Measurements from ENCODE around the gene ADAMTS17.

The ADAMTS17 gene

DNA sequence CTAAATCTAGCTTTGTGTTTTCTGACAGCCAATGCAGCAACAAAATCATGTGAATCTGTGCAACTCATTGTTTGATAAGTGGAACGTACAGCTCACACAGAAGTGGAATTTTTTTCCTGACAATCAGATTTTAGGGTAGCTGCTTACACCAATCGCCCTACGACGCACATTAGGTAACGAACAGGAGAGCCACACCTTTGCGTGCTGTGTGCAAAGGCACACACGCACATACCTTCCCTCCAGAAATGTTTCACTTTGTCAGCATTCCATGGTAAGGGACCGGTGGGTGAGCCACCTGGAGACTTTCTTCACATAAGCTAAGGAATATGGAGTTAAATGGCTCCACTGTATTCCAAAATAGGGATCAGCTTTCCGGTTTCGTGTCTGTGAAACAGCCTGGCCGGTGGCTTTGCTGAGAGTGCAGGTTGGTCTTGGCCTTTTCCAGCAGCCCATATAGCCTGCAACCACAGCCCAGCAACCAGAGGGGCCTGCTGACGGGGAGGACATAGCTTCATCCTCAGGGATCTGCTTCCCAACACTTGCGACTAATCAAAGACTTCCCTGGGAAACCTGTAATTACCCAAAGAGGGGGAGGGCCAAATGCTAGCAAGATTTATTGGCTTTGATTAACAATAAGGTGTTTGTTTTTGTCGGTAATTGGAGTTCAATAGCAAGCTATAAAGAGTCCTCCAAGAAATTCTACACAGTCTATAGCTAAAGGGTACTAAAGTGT lies 145.3 kb downstream of the ADAMTS17 start:
- DNase-seq = no peak

DNA sequence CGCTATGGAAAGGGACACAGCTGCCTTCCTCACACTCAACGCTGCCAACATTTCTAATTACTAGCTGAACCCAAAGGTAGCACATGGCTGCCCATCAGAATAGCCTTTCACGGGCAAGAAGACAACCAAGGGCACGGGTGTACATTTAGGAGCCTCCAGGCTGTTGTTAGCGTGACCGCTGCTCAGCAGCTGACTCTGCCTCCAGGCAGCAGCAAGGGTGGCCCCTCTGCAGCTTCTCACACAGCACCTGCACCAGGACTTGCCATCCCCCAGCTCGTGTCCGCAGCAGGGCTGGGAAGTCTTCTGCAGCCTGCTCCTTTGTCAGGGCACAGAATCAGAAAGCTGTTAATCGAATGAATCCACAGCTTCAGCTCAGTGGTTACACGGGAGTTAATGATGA lies 146.8 kb downstream of the ADAMTS17 start:
- DNase-seq = no peak

DNA sequence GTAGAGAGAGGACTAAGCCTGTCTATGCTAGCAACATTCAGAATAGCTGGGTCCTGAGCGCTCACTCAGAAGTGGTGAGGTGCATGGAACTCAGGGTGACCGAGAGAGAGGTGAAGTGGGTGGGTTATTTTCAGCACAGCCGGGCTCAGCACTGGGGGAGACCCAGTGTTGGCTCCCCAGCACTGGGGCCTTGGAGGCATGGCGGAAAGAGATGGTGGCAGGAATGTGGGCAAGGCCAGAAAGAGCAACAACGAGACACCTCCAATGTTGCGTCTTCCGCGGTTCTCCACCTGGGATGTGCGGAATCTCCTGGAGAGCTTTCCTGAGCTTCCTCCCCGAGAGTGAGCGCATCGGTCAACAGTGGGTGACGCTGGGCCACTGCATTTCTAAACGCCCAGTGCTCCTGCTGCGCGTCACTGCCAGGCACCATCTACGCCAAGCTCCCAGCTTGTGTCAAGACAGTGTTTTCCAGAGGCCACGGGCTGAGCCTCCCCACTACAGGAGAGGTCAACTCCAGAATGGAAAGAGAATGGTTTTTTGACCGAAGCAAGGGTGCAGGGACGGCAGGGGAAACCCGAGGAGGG lies 148.4 kb downstream of the ADAMTS17 start:
- DNase-seq = no peak

DNA sequence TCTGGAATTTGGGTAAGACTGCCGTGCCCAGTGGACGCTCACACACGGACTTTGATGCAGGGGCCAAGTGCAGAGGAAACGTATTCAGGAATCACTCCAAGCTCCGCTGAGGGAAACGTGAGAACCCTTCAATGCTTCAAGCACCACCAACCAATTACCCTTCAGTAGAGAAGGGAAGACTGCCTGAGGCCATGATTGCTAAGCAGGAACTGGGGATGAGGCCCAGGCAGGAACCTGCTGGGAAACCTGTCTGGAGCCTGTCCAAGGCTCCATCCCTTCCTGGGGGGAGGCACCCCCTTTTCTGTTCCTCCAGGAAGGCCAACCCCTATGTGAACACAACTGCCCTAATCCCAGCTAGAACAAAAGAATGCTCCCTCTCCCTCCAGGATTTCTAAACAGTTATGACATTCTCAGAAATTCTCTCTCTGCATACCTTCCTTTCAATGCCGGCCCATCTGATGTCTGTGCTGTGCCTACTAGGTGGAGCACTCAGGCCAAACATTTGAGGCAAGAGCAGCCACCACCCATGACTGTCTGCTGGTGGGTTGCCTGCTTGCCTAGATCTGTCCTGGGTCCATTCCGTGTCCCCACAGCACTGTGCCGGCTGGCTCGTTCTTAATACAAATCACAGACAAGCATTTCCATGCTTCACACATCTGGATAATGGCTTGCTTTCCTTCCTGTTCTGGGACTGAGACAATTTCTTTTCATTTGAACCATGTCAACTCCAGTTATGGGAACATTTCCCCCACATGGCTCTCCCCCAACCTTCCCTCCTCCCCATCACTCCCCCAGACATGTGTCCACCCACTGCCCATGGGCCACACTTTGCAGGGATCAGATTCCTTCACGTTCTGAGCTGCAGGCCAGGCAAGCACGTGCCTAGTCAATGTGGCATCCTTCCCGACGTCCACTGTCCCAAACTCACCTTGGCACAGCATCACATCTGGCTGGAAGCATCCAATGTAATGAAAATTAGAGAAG lies 149.4 kb downstream of the ADAMTS17 start:
- DNase-seq = no peak

DNA sequence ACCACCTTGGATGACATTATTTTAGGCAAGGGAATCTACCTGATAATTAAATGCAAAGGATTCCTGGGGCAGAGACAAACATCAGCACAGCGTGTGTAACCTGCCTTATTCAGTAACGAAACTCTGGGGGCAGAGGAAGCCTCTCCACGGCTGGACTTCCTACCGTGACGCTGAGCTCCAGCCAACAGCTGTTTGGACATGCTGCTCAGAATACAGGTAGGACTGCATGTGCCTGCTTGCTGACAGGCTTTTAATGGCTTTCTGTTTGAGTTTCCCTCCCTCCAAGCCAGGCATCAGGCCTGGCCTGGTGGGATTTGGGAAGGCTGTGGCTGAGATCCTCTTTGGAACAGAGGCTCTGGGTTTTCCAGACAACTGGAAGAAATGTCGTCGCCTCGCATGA lies 150.6 kb downstream of the ADAMTS17 start:
- no peak for DNase-seq

DNA sequence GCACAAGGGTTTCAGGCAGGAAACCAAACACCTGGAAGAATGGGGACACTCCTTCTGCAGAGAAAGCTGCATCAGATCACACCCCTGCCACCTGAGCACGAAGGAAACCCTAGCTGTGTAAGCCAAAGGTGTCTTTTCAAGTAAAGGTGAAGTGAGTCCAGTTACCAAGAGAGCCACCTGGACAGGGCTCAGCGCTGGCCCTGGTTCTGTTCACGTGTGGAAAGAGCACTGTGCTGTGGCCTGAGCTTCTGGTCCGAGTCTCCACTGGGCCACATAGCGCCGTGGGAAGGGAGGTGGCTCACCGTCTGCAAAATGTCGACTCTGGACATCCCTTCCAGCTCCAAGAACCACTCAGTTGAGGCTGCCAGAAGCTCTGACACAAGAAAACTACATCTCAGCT lies 151.1 kb downstream of the ADAMTS17 start:
- DNase-seq = no peak

DNA sequence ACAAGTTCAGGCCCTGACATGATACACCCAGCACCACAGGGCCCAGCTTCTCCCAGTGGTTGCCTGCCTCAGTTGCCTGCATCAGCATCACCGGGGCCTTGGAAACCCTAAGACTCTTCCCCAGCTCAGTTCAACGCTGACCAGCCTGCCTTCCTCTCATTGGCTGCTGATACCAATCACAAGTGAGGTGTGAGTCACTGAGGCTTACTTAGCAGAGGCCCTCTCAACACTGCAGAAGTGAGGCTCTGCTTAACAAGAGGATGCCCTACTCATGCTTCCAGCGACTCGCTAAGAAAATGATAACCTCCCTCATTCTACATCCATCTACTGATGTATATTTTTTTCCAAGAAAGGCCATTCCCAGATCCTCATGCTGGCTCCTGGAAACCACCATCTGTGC lies 151.9 kb downstream of the ADAMTS17 start:
- no peak for DNase-seq

DNA sequence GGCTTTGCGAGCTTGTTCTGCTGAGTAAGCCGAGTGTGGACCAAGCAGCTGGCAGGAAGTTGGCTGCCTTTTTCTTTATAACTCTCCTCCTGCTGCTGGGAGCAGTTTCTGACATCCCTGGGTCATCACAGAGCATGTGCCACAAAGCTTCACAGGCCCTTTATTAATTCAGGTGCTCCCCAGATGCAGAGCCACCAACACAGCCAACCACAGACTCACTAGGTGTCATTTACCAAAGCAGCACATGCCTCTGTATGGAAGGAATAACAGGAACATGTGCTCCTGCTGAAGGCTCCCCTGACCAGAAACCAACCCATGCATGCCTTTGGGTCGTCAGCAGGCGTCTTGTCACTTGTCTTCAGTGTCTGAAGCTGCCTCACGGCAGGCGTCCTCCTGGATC lies 152.5 kb downstream of the ADAMTS17 start:
- DNase-seq = no peak

DNA sequence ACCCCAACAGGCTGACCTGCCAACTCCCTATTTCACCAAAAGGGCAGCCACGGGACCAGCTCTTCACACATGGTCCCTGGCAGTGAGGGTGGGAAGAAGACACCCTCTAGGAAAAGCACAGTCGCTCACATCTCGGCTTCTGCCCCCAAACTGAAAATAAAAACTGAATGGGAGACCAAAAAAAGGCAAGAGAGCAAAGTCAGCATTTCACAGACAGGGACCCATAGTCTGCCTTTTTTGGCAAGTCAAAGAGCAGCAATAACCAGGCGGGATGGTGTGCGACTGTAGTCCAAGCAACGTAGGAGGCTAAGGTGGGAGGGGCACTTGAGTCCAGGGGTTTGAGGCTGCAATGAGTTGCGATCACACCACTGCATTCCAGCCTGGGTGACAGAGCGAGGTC lies 154.1 kb downstream of the ADAMTS17 start:
- no peak for DNase-seq

DNA sequence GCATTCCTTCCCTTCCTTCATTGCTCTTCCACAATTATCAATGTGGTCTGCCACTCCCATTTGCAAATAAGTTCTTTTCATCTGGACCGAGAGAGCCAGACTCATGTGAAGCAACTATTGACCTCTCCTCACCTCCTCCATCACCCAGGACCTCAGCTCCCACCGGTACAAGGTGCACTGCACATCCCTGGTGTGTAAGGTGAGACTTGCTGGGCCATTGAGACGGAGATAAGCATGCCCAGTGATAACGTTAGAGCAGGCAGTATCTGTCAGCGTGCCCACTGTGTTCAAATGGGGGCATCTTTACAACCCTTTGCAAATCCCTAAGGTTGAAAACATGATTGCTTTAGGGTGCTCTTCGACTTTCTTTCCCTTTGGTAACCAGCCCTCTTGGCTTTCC lies 154.8 kb downstream of the ADAMTS17 start:
- DNase-seq = no peak

DNA sequence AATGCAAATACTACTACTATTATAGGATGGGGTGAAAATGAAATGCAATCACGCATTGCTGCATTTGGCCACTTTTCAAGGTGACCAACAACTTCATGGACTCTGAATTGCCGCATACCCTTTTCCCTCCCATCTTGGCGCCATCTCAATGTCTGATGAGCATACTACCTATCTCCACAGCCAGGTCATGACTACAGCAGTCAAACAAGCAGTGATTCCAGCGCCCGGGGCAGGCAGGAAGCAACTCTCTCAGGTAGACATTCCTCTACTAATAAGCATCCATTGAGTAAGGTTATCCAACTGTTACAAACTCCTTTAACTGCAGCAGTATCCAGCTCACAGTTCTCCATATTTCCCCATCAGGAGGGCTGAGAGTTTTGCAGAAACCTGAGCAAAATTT lies 155.4 kb downstream of the ADAMTS17 start:
- DNase-seq = no peak

DNA sequence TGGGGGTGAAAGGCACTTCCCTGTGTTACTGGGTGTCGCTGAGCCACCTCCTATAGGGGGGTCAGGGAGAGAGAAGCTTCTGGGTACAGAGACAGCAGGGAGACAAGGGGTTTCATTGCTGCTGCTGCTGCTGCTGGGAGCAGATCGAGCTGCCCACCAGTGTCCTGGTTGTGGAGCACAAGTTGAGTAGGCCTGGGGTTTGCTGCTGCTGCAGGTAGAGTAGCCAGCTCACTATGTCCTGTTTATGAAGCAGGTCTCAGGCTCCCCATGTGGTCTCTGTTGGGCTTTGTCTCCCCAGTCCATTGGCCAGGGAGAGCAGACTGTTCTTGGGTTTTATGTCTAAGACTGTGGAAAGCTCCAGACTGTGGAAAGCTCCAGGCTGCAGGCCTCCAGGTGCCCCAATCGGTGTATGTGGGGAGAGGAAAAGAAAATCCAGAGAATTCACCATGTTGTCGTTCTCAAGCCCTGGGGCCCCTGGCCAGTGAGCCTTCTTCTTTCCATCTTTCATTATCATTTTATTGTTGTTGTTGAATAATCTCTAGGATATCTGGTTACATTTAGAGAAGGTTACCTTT lies 157.8 kb downstream of the ADAMTS17 start:
- DNase-seq = no peak

DNA sequence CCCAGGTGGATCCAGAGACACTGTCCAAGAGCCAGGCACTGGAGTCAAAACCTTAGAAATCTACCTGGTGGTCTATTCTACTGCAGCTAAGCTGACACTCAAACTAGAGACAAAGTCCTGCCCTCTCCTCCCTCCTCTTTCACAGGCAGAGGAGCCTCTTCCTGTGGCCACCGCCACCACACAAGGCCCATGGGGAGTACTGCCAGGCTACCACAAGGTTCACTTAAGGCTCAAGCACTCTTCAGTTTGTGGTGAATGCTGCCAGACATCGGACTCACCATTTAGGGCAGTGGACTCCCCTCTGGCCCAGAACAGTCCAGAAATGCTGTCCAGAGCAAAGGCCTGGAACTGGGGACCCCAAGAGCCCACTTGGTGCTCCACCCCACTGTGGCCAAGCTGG lies 160.9 kb downstream of the ADAMTS17 start:
- DNase-seq = no peak

DNA sequence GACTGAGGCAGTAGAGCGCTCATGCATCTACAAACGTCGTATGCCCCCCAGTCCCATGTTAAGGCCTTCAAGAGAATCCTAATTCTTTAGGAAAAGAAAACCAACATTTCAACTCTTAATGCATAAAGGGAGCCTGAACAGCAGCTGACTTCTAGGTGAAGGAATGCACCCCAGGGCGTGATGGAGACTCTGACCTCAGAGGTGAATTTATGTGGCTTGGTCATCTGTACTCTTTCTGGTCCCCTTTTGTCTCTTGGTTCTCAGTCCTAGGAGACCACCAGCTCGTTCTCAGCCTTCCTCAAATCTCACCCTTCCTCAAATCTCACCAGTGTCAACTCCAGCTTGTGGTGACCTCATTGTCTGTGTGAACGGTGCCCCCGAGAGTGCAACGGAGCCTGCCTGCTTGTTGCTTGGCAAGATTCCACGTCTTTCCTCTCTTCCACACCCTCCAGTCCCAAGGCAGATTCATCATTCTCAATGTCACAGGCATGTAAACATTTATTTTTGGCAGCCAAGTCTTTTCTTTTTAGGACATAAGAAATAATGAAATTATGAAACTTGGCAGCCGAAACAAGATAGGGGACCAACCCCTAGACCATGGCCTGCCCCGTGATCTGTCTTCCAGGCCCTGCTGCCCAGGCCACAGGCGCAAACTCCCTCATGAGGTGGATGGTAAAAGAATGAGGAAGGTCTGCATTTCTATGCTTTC lies 166.2 kb downstream of the ADAMTS17 start:
- DNase-seq = no peak

DNA sequence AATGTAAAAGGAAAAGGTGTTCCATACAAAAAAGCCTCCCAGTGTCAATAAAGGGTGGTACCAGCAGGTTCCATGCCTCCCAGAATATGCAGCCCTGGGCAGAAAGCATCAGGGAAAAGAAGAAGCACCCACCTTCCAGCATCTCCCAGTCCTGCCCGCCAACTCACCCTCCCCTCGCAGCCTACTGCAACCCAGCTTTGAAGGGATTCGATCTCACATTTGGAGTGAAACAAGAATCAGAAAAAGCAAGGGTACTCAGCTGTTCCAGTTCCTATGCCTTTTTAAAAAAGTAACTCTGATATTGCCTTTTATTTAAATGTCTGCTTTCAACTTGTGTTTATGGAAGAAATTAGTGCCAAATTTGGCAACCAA lies 166.9 kb downstream of the ADAMTS17 start:
- DNase-seq = no peak

DNA sequence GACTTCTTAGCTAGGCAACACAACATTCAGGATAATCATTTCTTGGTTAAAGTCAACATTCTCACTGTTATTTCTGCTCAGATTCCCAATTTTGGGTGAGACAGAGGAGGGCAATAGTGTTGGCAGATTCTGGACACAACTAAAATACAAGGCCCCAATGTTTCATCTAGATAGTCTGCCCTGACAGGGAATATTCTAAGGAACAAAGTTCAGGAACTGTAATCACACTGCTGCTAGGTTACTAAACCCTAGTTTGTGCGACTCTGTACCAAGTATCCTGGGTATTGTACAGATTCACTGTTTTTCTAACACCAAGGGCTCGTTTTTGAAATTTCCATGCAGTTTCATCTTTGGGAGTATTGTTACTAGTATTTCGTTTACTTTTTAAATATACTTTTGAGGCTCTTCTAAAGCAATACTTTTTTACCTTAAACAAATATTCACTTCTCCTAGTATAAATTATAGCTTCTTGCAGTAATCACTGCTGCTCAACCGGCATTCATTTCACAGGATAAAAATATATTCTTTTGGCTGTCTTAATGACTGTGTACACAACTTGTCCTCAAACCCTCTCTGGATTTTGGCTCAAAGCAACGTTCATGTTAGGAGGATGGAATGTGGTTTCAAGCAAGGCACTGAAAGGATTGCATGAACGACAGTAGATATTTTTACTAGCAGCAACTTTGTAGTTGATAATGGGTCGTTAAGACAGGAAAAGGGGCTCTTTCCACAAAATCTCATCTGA lies 167.4 kb downstream of the ADAMTS17 start:
- no peak for DNase-seq

DNA sequence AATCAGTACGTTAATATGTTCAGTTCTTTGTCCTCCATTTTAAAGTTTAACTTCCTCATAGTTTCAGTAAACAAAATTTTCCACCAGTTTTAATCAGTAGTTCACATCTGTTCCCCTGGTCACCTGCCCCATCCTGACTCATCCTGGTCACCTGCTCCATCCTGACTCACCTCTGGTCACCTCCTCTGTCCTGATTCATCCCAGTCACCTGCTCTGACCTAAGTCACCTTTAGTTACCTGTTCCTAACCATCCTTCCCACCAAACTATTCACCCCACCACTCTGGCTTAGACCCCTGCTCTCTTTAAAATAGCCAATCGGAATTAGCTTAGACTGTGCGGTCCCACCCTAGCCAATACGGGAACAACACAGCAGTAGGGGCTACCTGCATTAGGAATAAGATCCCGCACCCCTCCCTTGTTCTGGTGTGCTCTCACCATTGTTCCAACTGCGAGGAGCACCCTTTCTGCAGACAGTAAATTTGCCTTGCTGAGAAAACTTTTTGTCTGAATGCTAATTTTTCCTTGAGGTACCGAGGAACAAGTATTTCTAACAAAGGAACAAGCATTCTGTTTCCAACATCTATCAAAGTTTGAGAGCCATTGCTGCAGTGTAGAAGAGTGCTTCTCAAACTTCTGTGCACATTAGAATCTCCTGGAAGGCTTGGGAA lies 169.3 kb downstream of the ADAMTS17 start:
- no peak for DNase-seq

DNA sequence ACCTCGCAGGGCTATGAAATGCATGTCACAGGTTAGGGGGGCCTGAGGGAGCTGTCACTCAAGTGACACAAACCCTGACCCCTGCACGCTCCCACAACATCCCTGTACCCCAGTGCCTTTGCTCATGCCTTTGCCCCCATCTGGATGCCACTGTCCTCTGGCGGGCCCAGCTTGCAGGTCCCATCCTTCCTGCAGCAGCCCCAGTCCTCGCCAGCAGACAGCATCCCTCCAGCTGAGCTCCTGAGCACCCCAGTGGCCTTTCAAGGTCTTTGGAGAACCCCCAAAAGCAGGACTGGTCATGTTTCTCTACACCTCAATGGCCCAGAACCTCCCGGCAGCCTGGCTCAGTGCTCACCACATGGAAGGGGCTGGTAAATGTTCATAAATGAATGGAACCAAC lies 170.4 kb downstream of the ADAMTS17 start:
- DNase-seq = no peak

DNA sequence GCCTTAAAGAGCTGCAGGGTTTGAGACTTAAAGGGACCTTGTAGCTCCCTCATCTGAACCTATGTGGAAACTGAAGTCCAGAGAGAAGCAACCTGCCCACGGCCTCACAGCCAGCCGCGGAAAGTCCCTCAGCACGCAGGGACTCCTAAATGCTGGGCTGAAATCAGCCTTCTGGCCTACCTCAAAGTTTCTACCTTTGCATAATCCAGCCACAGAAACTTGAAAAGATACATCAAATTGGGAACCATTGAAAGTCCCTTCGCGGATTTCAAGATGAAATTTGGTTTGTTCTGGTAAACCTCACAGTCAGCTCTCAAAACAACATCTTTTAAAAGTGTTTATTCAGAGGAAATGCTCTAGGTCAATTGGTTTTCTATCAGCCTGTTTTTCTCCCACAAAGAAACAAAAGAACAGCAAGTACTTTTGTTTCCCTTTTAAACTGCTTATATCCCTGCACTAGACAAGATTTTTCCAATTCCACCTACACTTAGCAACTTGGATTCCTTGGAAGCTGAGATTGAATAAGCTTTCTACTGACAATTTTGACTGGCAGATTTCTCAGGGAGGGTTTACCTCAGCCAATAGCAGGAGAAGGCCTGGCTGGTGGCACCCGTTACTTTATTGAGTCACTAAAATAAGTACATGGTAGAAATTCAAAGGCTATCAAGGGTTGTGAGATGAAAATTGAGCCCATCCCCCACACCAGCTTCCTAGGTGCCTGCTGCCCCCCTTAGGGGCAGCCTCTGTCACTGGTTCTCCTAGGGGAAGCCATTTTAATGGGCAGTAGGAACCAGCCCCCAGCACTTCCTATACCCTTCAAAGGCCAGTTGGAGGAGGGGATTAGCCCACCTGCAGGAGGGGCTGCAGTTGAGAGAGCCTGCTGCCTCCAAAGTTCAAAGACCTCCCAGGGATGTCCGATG lies 171.2 kb downstream of the ADAMTS17 start:
- no peak for DNase-seq

DNA sequence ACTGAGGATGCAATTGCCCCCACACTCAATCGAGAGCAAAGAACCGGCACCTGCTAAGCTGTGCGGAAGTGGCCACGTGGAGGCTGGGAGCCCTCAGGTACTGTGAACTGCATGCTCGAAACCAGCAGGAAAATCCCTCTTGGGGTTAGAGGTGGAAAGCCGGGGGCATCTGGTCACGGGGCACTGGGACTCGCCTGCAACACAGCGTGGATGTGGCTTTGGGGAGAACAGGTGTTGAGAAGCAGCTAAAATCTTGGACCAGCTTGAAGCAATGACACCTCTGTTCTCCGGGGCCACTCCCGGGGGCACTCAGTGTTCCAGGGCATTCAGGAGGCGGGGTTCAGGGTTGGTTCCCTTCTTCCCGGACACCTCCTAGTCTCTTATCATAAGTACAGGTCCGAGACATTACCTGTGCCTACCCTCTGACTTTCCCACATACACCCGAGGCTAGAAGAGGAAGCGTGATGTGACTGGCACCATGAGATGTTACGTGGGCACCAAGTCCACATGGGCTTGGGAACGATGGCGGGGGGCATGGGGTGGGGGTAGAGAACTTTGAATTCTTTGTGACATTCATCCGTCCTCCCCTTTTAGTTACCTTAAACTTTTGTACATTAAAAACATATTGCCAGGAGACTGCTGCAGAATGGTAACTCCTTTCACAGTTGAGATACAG lies 172.0 kb downstream of the ADAMTS17 start:
- DNase-seq = no peak
